NCI-H1417 (cell line): ENCODE measurements around the gene ATP2C2.
"Not testable (repeated sequence)": the region's sequence is repeated elsewhere in the genome, so short reads cannot be mapped to it uniquely, and the experiment has no call there.

Source experiments
- DNase-seq, 3 experiments: peaks; one replicate each; lab custom pipeline; 2025; lab: John Stamatoyannopoulos, UW

ATP2C2 gene

GRCh38 chr16:84418056-84418849 lies 49.9 kb downstream of the ATP2C2 start:
- no peak for DNase-seq

- no peak for DNase-seq
Observed at GRCh38 chr16:84419730-84420129, 51.4 kb downstream of the ATP2C2 start.

- DNase-seq: not testable (repeated sequence)
Observed at GRCh38 chr16:84420556-84420955, 52.2 kb downstream of the ATP2C2 start.

- no peak for DNase-seq
Observed at GRCh38 chr16:84421081-84421937, 53.0 kb downstream of the ATP2C2 start.

- DNase-seq: no peak
Observed at GRCh38 chr16:84421938-84422220, 53.5 kb downstream of the ATP2C2 start.

- peak in 1 of 3 experiments; percentile 8 for DNase-seq
Observed at GRCh38 chr16:84423416-84423837, 55.1 kb downstream of the ATP2C2 start.

GRCh38 chr16:84425696-84426095 lies 57.4 kb downstream of the ATP2C2 start:
- no peak for DNase-seq

GRCh38 chr16:84426804-84427203 lies 58.5 kb downstream of the ATP2C2 start:
- no peak for DNase-seq

GRCh38 chr16:84427553-84427952 lies 59.2 kb downstream of the ATP2C2 start:
- no peak for DNase-seq

GRCh38 chr16:84430860-84431259 lies 62.5 kb downstream of the ATP2C2 start:
- peak in 1 of 3 experiments; percentile 8 for DNase-seq

- peak in 1 of 3 experiments; percentile 34 for DNase-seq
Observed at GRCh38 chr16:84434800-84435199, 66.5 kb downstream of the ATP2C2 start.

- DNase-seq: no peak
Observed at GRCh38 chr16:84436196-84436595, 67.9 kb downstream of the ATP2C2 start.

- DNase-seq: no peak
Observed at GRCh38 chr16:84438971-84439696, 70.8 kb downstream of the ATP2C2 start.

GRCh38 chr16:84442416-84443145 lies 74.2 kb downstream of the ATP2C2 start:
- DNase-seq: no peak

GRCh38 chr16:84443166-84443802 lies 74.9 kb downstream of the ATP2C2 start:
- no peak for DNase-seq

- no peak for DNase-seq
Observed at GRCh38 chr16:84444476-84444875, 76.1 kb downstream of the ATP2C2 start.

GRCh38 chr16:84446084-84446483 lies 77.7 kb downstream of the ATP2C2 start:
- no peak for DNase-seq

- no peak for DNase-seq
Observed at GRCh38 chr16:84446596-84447392, 78.5 kb downstream of the ATP2C2 start.

- no peak for DNase-seq
Observed at GRCh38 chr16:84448444-84448843, 80.1 kb downstream of the ATP2C2 start.
